H9 (cell line): ENCODE data around the gene DHRS13. TPM values are rescaled to one million over a fixed set of nuclear protein-coding genes. Genes with fewer than 3 reads are reported as not detected.

Experiments
- DNase-seq: peaks from one replicate; pipeline ENCODE4 v3.0.0-alpha.2; 2017
- H2AFZ ChIP-seq: one replicate; pipeline ENCODE4 v1.6.1; 2013; ENCODE audit warnings: mild to moderate bottlenecking, low read length, control low read depth, moderate library complexity
- H2AK5ac ChIP-seq: 2 replicates; pipeline ENCODE4 v1.6.1; 2013; ENCODE audit warnings: low read length, control low read depth, mixed read lengths; ENCODE audit not compliant: insufficient read length
- H2BK120ac ChIP-seq: one replicate; pipeline ENCODE4 v1.6.1; 2013; ENCODE audit warnings: low read depth, mild to moderate bottlenecking, low read length, control low read depth, inconsistent platforms; ENCODE audit not compliant: poor library complexity, severe bottlenecking
- H2BK12ac ChIP-seq: 2 replicates; pipeline ENCODE4 v1.6.1; 2013; ENCODE audit warnings: low read length, control low read depth, mixed read lengths, low read depth; ENCODE audit not compliant: insufficient read length
- H2BK15ac ChIP-seq: 2 replicates; pipeline ENCODE4 v1.6.1; 2013; ENCODE audit warnings: low read depth, low read length, control low read depth
- H2BK20ac ChIP-seq: one replicate; pipeline ENCODE4 v1.6.1; 2013; ENCODE audit warnings: low read depth, mild to moderate bottlenecking, low read length, control low read depth, inconsistent platforms; ENCODE audit not compliant: poor library complexity, severe bottlenecking
- H2BK5ac ChIP-seq: 2 replicates; pipeline ENCODE4 v1.6.1; 2013; ENCODE audit warnings: low read length, control low read depth, mixed read lengths; ENCODE audit not compliant: insufficient read length
- H3K14ac ChIP-seq: 2 replicates; pipeline ENCODE4 v1.6.1; 2013; ENCODE audit warnings: low read length, control low read depth; ENCODE audit not compliant: insufficient read depth
- H3K18ac ChIP-seq: 2 replicates; pipeline ENCODE4 v1.6.1; 2013; ENCODE audit warnings: low read depth, mild to moderate bottlenecking, mixed read lengths, low read length, control low read depth; ENCODE audit not compliant: insufficient read length
- H3K23ac ChIP-seq: 2 replicates; pipeline ENCODE4 v1.6.1; 2013; ENCODE audit warnings: low read length, control low read depth, mixed read lengths, low read depth; ENCODE audit not compliant: insufficient read length
- H3K23me2 ChIP-seq: 2 replicates; pipeline ENCODE4 v1.6.1; 2013; ENCODE audit warnings: low read depth, mild to moderate bottlenecking, mixed read lengths, low read length, control low read depth; ENCODE audit not compliant: insufficient read length, poor library complexity, severe bottlenecking
- H3K27ac ChIP-seq: 2 replicates; pipeline ENCODE4 v1.5.1; 2013; ENCODE audit warnings: low read length, control low read depth, mixed read lengths, low read depth; ENCODE audit not compliant: insufficient read length
- H3K27me3 ChIP-seq: 2 replicates; pipeline ENCODE4 v1.6.1; 2013; ENCODE audit warnings: low read length, control low read depth, inconsistent platforms; ENCODE audit not compliant: insufficient read depth
- H3K4ac ChIP-seq: 2 replicates; pipeline ENCODE4 v1.6.1; 2013; ENCODE audit warnings: low read depth, mild to moderate bottlenecking, control low read depth, inconsistent platforms, low read length, moderate library complexity
- H3K4me1 ChIP-seq: 2 replicates; pipeline ENCODE4 v1.6.1; 2013; ENCODE audit warnings: low read length, control low read depth, inconsistent platforms; ENCODE audit not compliant: insufficient read depth
- H3K4me2 ChIP-seq: 2 replicates; pipeline ENCODE4 v1.6.1; 2013; ENCODE audit warnings: low read length, control low read depth, mixed read lengths; ENCODE audit not compliant: insufficient read length, insufficient read depth
- H3K56ac ChIP-seq: 2 replicates; pipeline ENCODE4 v1.6.1; 2013; ENCODE audit warnings: low read depth, mild to moderate bottlenecking, mixed read lengths, low read length, control low read depth; ENCODE audit not compliant: insufficient read length
- H3K79me1 ChIP-seq: 2 replicates; pipeline ENCODE4 v1.6.1; 2013; ENCODE audit warnings: low read depth, mild to moderate bottlenecking, moderate library complexity, low read length, control low read depth, inconsistent platforms; ENCODE audit not compliant: insufficient read depth, poor library complexity, severe bottlenecking
- H3K79me2 ChIP-seq: 2 replicates; pipeline ENCODE4 v1.6.1; 2013; ENCODE audit warnings: low read length, control low read depth, inconsistent platforms; ENCODE audit not compliant: insufficient read depth
- H3K9ac ChIP-seq: 2 replicates; pipeline ENCODE4 v1.6.1; 2013; ENCODE audit warnings: low read length, control low read depth, mixed read lengths; ENCODE audit not compliant: insufficient read length; ENCODE audit errors: extremely low read depth
- H3K9me3 ChIP-seq: one replicate; pipeline ENCODE4 v1.6.1; 2013; ENCODE audit warnings: low read depth, low read length, inconsistent platforms; ENCODE audit not compliant: control insufficient read depth
- H3T11ph ChIP-seq: one replicate; pipeline ENCODE4 v1.6.1; 2013; ENCODE audit warnings: mild to moderate bottlenecking, low read length, control low read depth, inconsistent platforms
- H4K20me1 ChIP-seq: one replicate; pipeline ENCODE4 v1.6.1; 2013; ENCODE audit not compliant: control insufficient read depth, insufficient read length, insufficient read depth
- H4K5ac ChIP-seq: 2 replicates; pipeline ENCODE4 v1.6.1; 2013; ENCODE audit warnings: low read depth, mild to moderate bottlenecking, mixed read lengths, low read length, control low read depth; ENCODE audit not compliant: insufficient read length
- H4K8ac ChIP-seq: replicated peaks from 2 replicates; pipeline ENCODE4 v1.6.1; 2013; ENCODE audit warnings: low read length, control low read depth, mixed read lengths, low read depth; ENCODE audit not compliant: insufficient read length
- H4K91ac ChIP-seq: 2 replicates; pipeline ENCODE4 v1.6.1; 2013; ENCODE audit warnings: low read depth, mild to moderate bottlenecking, moderate library complexity, mixed read lengths, low read length, control low read depth; ENCODE audit not compliant: insufficient read length
- H3K27ac Mint-ChIP-seq, 3 experiments: 2 replicates in 2 of 3; 3 replicates in 1 of 3; pipeline ENCODE4 v1.8.0; 2020 to 2021; ENCODE audit warnings: mixed read lengths in 3 of 3, mild to moderate bottlenecking in 1 of 3, moderate library complexity in 1 of 3
- H3K27me3 Mint-ChIP-seq: 2 replicates; pipeline ENCODE4 v1.8.0; 2021; ENCODE audit warnings: low read depth, mild to moderate bottlenecking, moderate library complexity, mixed read lengths
- H3K36me3 Mint-ChIP-seq, 3 experiments: 2 replicates in 2 of 3; 3 replicates in 1 of 3; pipeline ENCODE4 v1.8.0; 2020 to 2021; ENCODE audit warnings: low read depth in 3 of 3, mixed read lengths in 3 of 3; ENCODE audit not compliant: insufficient read depth in 1 of 3
- H3K4me1 Mint-ChIP-seq, 2 experiments: 2 replicates each; pipeline ENCODE4 v1.8.0; 2020; ENCODE audit warnings: mixed read lengths in 2 of 2
- H3K4me3 Mint-ChIP-seq, 2 experiments: 2 replicates in 1 of 2; 3 replicates in 1 of 2; pipeline ENCODE4 v1.8.0; 2020 to 2021; ENCODE audit warnings: mild to moderate bottlenecking in 2 of 2, mixed read lengths in 2 of 2, moderate library complexity in 1 of 2
- H3K9me3 Mint-ChIP-seq, 2 experiments: 2 replicates in 1 of 2; 3 replicates in 1 of 2; pipeline ENCODE4 v1.8.0; 2020; ENCODE audit warnings: mild to moderate bottlenecking in 2 of 2, mixed read lengths in 2 of 2, moderate library complexity in 1 of 2
- CTCF ChIP-seq: fragments of 200-600 bp; sonication (generic); conservative IDR thresholded peaks from 3 replicates; pipeline ENCODE4 v1.8.0; 2021; ENCODE audit warnings: antibody characterized with exemption, mild to moderate bottlenecking
- WGBS: extraction: QIAGEN DNeasy Blood & Tissue Kit; methylation state at CpG from one replicate; pipeline ENCODE4 v1.1.7; 2013; ENCODE audit warnings: missing lambda C conversion rate, low lambda C conversion rate, mixed read lengths; ENCODE audit not compliant: insufficient read length; ENCODE audit errors: extremely low coverage; 5-methylcytosine and 5-hydroxymethylcytosine counted together
- total RNA-seq: library from RNA; stranded (reverse); gene quantifications from 2 replicates; pipeline ENCODE4 v1.2.1, GENCODE V29; 2021

The DHRS13 gene
- total RNA-seq, 1 experiment from 2014 or later, result 29.6 TPM

DNA sequence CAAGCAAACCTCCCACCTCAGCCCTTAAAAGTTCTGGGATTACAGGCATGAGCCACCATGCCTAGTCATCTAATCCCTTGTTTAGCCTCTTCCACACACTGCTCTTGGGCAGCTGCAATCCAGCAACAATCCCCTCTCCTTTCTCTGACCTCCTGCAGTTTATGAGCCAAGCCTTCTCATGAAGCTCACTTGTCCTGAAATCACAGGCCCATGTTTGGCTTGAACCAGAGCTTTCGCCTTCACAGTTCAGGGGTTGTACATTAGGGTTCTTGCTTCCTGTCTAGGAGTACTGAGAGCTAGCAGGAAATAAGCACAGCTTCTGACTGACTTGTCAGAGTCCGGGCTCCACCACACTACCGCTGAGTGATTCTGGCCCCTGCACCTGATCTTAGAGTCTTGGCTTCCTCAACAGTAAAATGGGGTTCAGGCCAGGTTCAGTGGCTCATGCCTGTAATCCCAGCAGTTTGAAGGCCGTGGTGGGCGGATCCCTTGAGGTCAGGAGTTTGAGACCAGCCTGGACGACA lies 31.8 kb downstream of the DHRS13 start:
- Histone ChIP-seq H2AFZ (no peak overlapping the region), H3K27me3 (no peaks in the 10 kb centered on the region), H3K23ac (no peak overlapping the region), H3K18ac (no peak overlapping the region), H2BK5ac (no peak overlapping the region), H2AK5ac (no peak overlapping the region), H3K56ac (no peak overlapping the region), H4K5ac (no peak overlapping the region), H3T11ph (no peak overlapping the region), H3K79me2 (no peaks in the 10 kb centered on the region), H3K79me1 (no peaks in the 10 kb centered on the region), H4K8ac (no peak overlapping the region), H4K20me1 (no peaks in the 10 kb centered on the region), H3K4me2 (no peak overlapping the region), H2BK120ac (no peak overlapping the region), H3K27ac (no peak overlapping the region), H3K23me2 (no peaks in the 10 kb centered on the region), H4K91ac (no peak overlapping the region), H3K4ac (no peak overlapping the region), H3K9ac (no peak overlapping the region), H3K9me3 (no peaks in the 10 kb centered on the region), H3K14ac (no peak overlapping the region; the same call in 1 of the 2 replicates), H2BK20ac (no peak overlapping the region), H3K4me1 (no peaks in the 10 kb centered on the region), H2BK12ac (peak overlapping the region; percentile 50), H2BK15ac (no peak overlapping the region)
- TF ChIP-seq CTCF, result no peak
- Mint-ChIP-seq H3K36me3 (no peaks in the 10 kb centered on the region), H3K4me3 (no peak overlapping the region), H3K27me3 (peaks cover 15% of the 10 kb centered on the region), H3K4me1 (peaks cover 0 to 12% of the 10 kb centered on the region in 2 experiments; a peak in 2 of 4 replicates), H3K27ac (peak overlapping the region in 1 of 3 experiments; percentile 68; a peak in 4 of 7 replicates), H3K9me3 (no peaks in the 10 kb centered on the region)
- DNase-seq, result no peak
- WGBS, result no CpG with 5 or more reads among the region's 6 CpGs
